ENCODE measurements around the gene SMIM29.
"Not testable (repeated sequence)": the region's sequence is repeated elsewhere in the genome, so short reads cannot be mapped to it uniquely, and the experiment has no call there.

Gene SMIM29

GRCh38 chr6:34267746-34268145 is 18.9 kb upstream of the SMIM29 start:
- no peak for DNase-seq (ENCODE audit: low spot score)

- not testable (repeated sequence) for DNase-seq (ENCODE audit: low spot score)
Measured at GRCh38 chr6:34263484-34263883, 14.7 kb upstream of the SMIM29 start.

GRCh38 chr6:34260576-34261267 is 11.9 kb upstream of the SMIM29 start:
- DNase-seq (ENCODE audit: low spot score): no peak

- DNase-seq (ENCODE audit: low spot score): no peak
Measured at GRCh38 chr6:34259529-34260069, 10.8 kb upstream of the SMIM29 start.

GRCh38 chr6:34252395-34252794 is 3.6 kb upstream of the SMIM29 start:
- DNase-seq (ENCODE audit: low spot score): not testable (repeated sequence)

- no peak for DNase-seq (ENCODE audit: low spot score)
Measured at GRCh38 chr6:34249469-34250261, 859 bp upstream of the SMIM29 start.

- DNase-seq (ENCODE audit: low spot score): peak; percentile 65
Measured at GRCh38 chr6:34248198-34248726, 544 bp downstream of the SMIM29 start.

- DNase-seq (ENCODE audit: low spot score): no peak
Measured at GRCh38 chr6:34247481-34248197, 1.2 kb downstream of the SMIM29 start.

GRCh38 chr6:34246563-34247391 is 2.0 kb downstream of the SMIM29 start:
- no peak for DNase-seq (ENCODE audit: low spot score)

GRCh38 chr6:34246249-34246562 is 2.6 kb downstream of the SMIM29 start:
- DNase-seq (ENCODE audit: low spot score): no peak

GRCh38 chr6:34245761-34246140 is 3.1 kb downstream of the SMIM29 start:
- not testable (repeated sequence) for DNase-seq (ENCODE audit: low spot score)

- not testable (repeated sequence) for DNase-seq (ENCODE audit: low spot score)
Measured at GRCh38 chr6:34245032-34245760, 3.6 kb downstream of the SMIM29 start.

GRCh38 chr6:34243901-34244884 is 4.6 kb downstream of the SMIM29 start:
- DNase-seq (ENCODE audit: low spot score): no peak

- no peak for DNase-seq (ENCODE audit: low spot score)
Measured at GRCh38 chr6:34243131-34243771, 5.6 kb downstream of the SMIM29 start.

GRCh38 chr6:34242252-34243130 is 6.3 kb downstream of the SMIM29 start:
- DNase-seq (ENCODE audit: low spot score): no peak

GRCh38 chr6:34241351-34242215 is 7.2 kb downstream of the SMIM29 start:
- no peak for DNase-seq (ENCODE audit: low spot score)
